GM21526 (cell line): ENCODE measurements around the gene G3BP1.
A peak's percentile ranks its signal among the peaks of the same experiment; 100 is the strongest.
"Not testable (repeated sequence)": the region's sequence is repeated elsewhere in the genome, so short reads cannot be mapped to it uniquely, and the experiment has no call there.

Experiments used
- ATAC-seq: cut with Tn5 transposase; IDR thresholded peaks from one replicate; pipeline ENCODE4 v1.9.1; 2021; ENCODE audit warnings: moderate library complexity; ENCODE audit not compliant: unreplicated experiment, low FRiP score

The G3BP1 gene

DNA sequence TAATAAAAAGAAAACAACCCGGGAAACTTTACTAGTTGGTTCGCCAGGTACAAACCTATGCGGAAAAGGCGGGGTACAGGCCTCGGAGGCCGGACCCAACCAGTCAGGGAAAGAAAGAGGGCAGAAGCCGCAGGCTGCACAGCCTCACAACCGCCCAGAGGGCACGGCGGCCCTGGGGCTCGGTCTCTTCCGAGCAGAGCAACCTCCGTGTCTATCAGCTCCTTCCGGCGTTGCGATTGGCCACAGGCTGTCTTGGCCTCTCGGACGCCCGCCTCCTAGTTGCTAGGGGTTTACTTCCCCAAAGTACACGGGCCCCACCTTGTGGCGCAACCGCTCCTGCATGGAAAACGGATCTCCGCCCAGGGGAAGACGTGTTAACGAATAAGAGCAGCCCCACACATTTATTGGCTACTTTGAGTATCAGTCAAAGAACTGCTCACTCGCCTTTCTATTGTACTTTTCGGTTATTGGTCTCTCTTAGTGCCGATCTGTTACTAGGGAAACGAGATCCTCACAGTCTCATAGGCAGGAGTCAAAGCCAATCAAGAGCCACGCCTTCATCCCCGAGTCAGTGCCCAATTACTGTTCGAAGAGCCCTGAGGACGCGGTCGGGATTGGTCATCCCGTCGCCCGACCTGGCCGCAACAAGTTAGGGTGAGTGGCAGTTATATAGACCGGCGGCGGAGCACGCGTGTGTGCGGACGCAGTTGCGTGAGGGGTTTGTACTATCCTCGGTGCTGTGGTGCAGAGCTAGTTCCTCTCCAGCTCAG lies at the start of gene G3BP1:
G3BP1 (plus strand) TSS at position 696 of the 770 bp plus-strand sequence. CDS start 14,667 bp downstream, outside the sequence.
- peak; percentile 82 for ATAC-seq

GRCh38 chr5:151722546-151722945 lies 49.2 kb upstream of the G3BP1 start:
- ATAC-seq = no peak

DNA sequence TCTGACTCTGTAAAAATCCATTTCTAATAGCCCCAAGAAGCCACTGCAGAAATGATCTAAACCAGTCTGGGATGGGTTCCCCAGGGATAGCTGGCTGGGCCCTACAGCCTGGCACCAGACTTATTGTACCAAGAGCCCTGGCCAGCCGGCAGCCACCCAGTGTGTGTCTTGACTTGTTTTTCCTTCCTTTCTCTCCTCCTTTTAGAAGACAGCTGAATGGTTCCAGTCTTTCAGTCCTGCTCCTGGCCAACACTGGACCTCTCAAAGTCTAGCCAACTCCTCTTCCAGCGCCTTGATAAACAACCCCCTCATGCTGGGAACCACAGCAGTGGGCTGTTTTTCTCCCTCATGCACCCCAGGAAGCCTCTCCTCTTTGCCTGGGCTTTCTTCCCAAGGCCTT lies 47.4 kb upstream of the G3BP1 start:
- no peak for ATAC-seq

DNA sequence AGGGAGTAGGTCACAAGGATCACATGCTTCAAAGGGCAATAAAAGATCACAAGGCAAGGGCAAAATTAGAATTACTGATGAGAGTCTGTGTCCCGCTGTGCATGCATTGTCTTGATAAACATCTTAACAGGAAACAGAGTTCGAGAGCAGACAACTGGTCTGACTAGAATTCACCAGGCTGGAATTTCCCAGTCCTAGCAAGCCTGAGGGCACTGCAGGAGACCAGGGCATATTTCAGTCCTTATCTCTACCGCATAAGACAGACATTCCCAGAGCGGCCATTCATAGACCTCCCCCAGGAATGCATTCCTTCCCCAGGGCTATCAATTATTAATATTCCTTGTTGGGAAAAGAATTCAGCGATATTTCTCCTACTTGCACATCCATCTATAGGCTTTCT lies 42.2 kb upstream of the G3BP1 start:
- not testable (repeated sequence) for ATAC-seq

GRCh38 chr5:151730381-151730780 lies 41.4 kb upstream of the G3BP1 start:
- ATAC-seq = no peak

DNA sequence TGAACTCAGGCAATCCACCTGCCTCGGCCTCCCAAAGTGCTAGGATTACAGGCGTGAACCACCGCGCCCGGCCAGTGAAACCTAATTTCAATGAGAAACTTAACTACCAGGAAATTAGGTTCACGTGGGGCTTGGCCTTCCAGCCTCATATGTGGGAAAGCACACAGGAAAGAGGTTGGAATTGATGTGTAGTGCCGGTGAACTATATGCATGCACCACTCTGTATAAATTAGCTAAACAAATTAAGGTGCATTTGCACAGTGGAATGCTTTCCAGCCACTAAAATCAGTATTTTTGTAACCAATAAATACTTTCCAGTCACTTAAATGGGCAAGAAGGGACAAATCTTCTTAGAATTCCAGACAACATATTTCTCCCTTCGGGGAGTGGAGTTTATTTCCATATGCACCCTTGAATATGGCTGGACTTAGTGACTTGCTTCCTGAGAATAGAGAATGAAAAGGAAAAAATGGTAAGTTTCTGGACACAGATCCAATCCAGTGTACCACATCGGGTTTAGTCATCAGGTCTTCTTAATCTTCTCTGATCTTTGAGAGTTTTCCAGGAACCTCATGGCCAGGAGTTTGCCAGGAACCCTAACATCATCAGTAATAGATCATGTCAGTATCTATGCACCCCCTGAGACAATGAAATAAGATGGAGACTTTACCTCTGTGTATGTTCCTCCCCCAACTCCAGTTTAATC lies 38.2 kb upstream of the G3BP1 start:
- no peak for ATAC-seq

DNA sequence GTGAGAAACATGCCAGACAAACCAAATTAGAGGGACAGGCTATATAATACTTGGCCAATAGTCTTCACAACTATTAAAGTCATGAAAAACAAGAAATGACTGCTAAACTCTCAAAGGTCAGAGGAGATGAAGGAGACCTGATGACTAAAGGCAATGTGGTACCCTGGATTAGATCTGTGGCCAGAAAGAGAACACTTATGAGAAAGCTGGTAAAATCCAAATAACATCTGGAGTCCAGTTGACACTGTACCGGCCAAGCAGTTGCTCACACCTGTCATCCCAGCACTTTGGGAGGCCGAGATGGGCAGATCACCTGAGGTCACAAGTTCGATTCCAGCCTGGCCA lies 37.7 kb upstream of the G3BP1 start:
- no peak for ATAC-seq

DNA sequence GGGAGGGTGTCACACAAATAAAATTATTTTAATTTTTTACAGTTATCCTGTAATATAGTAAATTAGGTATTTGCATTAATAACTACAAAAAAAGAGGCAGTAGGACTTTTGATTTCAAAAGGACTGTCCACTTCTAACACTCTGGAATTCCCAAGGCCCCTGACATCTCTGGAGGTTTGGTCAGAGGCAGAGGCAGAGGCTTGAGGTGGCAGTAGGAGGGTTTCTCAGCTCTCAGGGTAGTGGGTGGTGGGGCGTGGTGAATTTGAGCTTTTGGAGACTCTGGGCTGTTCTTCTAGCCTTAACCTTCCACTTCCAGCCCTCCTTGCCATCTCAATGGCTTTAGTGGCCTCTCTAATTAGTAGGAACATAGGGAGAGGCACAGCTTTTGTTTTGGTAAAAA lies 36.1 kb upstream of the G3BP1 start:
- ATAC-seq = no peak

- no peak for ATAC-seq
Measured at GRCh38 chr5:151737431-151737830, 34.3 kb upstream of the G3BP1 start.

- no peak for ATAC-seq
Measured at GRCh38 chr5:151738125-151738848, 33.5 kb upstream of the G3BP1 start.

GRCh38 chr5:151739395-151739794 lies 32.4 kb upstream of the G3BP1 start:
- no peak for ATAC-seq

- ATAC-seq = no peak
Measured at GRCh38 chr5:151739939-151740335, 31.8 kb upstream of the G3BP1 start.

DNA sequence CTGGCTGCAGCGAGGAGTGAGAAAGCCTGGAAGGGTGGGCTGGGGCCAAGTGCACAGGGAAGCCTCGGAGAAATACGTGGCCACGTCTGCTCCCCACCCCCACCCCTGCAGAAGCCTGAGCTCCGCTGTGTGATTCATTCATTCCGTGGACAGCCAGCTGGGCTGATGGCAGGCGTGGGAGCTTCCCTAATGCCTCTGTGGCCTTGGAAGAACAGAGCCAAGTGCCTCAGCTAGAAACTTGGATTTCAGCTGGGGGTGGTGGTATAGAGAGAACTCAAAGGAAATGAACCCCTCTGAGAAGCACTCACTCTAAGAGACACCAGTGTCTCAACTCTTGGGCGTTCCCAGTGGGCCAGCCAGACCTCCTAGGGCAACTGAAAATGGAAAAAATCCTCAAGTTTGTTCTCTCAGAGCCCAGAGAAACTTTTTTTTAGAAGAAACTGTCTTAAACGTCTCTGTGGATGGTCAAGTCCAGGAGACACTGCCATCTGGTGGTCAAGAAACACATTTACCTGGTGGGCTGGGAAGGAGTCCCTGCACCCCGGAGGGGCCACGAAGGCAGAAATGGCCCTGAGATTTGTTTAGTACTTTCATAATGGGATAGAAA lies 31.3 kb upstream of the G3BP1 start:
- peak; percentile 63 for ATAC-seq

DNA sequence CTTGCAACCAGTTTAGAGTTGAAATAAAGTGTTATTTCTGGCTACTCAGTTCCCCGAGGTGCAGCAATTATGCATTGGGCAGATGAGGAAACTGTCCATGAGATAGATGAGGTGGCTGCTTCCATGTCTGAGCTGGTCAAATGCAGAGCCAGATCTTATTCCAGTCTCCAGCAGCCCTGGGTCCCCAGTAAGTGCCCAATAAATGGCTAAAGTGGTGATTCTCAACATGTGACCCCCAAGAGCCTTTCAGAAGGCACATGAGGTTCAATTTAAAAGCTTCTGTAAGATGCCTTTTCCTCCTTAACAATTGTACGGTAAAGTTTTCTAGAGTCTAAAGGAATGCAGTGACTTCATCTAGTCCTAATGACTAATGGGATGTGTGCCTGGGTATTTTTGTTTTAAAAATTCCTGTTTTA lies 30.8 kb upstream of the G3BP1 start:
- ATAC-seq = peak; percentile 6

GRCh38 chr5:151741678-151742423 lies 29.9 kb upstream of the G3BP1 start:
- no peak for ATAC-seq

GRCh38 chr5:151742870-151743294 lies 28.9 kb upstream of the G3BP1 start:
- ATAC-seq = no peak

DNA sequence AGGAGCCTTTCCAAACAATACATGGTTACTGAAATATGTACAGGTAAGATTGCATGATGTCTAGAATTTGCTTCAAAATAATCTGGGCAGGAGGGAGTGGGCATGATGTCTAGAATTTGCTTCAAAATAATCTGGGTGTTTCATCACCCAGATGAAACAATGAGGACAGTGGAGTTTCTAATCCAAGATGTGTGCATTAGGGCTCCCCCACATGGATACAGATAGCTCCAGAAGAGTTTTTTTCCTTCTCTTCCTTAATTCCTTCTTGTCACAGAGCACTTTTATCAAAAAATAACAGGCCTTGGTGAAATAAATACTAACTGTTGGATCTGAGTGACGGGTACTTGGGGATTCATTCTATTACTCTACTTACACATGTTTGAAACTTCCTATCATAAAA lies 28.2 kb upstream of the G3BP1 start:
- ATAC-seq = no peak

DNA sequence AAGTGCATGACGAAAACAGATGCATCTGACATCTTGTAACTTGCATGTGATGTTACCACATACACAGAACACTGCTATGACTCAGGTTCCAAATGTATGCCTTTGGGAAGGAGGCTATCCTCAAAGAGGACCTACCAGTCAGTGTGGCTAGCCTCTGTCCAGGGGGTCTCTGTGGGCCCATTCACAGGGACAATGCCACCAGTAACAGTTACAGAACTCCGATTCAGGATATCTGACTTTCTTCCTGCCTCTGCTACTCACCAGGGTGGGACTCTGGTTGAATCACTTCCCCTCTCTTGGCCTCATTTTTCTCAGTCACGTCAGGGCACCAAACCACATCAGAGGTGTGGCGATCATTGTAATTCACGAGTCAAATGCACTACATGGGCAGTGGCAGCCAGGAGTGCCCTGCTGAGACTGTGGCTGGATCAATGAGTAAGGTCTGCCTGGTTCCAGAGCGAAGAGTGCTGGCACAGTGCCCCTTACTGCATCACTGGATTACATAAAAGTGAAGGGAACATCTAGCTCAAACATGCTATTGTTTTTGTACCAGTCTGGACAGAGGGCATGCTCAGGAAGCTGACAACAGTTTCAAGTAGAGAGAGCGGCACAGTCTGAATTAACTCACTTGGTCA lies 26.6 kb upstream of the G3BP1 start:
- ATAC-seq = no peak

- no peak for ATAC-seq
Measured at GRCh38 chr5:151750121-151750520, 21.6 kb upstream of the G3BP1 start.

DNA sequence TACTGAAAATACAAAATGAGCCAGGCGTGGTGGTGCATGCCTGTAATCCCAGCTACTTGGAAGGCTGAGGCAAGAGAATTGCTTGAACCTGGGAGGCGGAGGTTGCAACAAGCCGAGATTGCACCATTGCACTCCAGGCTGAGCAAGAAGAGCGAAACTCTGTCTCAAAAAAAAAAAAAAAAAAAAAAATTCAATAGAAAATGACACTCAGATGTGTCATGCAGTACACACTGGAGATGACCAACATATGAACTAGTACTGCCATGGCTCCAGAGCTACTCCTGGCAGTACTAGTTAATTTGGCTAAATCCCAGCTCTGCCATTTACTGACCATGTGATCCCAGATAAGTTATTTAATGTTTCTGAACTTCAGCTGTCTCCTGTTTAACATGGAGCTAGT lies 20.7 kb upstream of the G3BP1 start:
- ATAC-seq = no peak
